ENCODE results near the gene SCAMP3. TPM values are rescaled to one million over a fixed set of nuclear protein-coding genes. Genes with fewer than 3 reads are reported as not detected.

SCAMP3 gene
- total RNA-seq, 3 donors from 2014 or later, result 64.9 to 72.0 (median 68.3) TPM

DNA sequence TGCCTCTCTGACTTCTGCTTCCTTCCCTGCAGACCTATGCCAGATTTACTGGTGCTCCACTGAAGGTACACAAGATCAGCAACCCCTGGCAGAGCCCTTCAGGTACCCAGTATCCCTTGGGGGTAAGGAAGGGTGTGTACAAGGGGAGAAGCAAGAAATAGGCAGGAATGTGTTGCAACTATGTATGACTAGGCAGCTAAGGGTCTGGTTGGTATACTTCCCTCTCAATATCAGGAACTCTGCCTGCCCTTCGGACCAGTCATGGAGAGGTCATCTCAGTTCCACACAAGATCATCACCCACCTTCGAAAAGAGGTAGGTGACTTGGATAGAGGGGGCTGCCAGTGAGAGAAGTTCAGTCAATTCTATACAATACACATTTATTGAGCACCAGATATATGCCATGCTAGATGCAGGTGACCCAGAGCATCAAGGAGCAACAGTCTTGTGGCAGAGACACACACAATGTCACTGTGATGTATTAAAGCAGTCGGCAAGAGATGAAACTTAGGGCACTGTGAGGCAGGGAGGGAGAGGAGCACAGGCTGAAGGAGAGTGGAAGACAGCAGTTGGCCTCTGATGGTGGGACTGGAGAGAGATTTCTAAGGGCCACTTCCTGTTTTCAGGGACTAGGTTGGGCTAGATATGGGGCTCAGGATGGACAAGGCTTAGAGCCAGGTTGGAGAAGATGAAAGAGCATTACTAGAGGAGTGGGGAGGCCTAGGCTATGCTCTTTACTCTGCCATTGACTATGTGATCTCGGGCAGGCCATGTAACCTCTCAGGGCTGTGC, 51.7 kb downstream of the SCAMP3 start:
- H3K27ac ChIP-seq, result no peak overlapping the region

DNA sequence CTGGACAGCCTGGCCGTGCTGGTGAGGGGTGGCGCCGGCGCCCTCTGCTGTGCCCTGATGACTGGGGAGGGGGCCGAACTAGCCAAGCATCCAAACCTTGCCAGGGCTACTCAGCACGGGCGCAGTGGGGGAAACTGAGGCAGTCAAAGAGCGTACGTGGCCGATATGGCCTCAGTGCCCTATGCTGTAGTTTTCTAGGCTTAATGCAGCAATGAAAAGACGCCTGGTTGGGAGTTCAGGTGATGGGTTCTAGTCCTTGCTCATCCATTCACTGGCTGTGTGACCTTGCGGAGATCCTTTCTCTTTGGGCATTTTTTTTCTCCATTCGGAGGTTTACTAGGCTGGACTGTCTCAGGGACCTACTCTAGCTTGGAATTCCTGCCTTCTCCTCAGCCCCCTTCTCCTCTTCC, 52.8 kb downstream of the SCAMP3 start:
- no peak for DNase-seq (ENCODE audit: low spot score in 2 of 2)
- Histone ChIP-seq H3K4me1 (peaks cover 8 to 20% of the 10 kb centered on the region in 2 donors), H3K36me3 (no peaks in the 10 kb centered on the region), H3K27me3 (no peaks in the 10 kb centered on the region), H3K27ac (peak overlapping the region; percentile 100), H3K9me3 (no peaks in the 10 kb centered on the region), H3K4me3 (peak overlapping the region; percentile 69 to 87 (median 78))
- TF ChIP-seq POLR2AphosphoS5 (IDR thresholded peaks at IDR 0.05), result no peak
- no peak for TF ChIP-seq POLR2A (IDR thresholded peaks at IDR 0.05)
- TF ChIP-seq, protein P1, sequence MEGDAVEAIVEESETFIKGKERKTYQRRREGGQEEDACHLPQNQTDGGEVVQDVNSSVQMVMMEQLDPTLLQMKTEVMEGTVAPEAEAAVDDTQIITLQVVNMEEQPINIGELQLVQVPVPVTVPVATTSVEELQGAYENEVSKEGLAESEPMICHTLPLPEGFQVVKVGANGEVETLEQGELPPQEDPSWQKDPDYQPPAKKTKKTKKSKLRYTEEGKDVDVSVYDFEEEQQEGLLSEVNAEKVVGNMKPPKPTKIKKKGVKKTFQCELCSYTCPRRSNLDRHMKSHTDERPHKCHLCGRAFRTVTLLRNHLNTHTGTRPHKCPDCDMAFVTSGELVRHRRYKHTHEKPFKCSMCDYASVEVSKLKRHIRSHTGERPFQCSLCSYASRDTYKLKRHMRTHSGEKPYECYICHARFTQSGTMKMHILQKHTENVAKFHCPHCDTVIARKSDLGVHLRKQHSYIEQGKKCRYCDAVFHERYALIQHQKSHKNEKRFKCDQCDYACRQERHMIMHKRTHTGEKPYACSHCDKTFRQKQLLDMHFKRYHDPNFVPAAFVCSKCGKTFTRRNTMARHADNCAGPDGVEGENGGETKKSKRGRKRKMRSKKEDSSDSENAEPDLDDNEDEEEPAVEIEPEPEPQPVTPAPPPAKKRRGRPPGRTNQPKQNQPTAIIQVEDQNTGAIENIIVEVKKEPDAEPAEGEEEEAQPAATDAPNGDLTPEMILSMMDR (IDR thresholded peaks at IDR 0.05), result no peak
- intact Hi-C loops (cut with DNase I; ENCODE audit: low total_unique reads), result no loop called here

More for the DNA sequence above, 51.7 kb downstream of the SCAMP3 start:
- no peaks in the 10 kb centered on the region for H3K9me3 ChIP-seq
- TF ChIP-seq POLR2A (IDR thresholded peaks at IDR 0.05) (no peak), POLR2AphosphoS5 (IDR thresholded peaks at IDR 0.05) (no peak)
- TF ChIP-seq, protein P1 (IDR thresholded peaks at IDR 0.05), result no peak
- DNase-seq (ENCODE audit: low spot score in 2 of 2), result no peak
- no peaks in the 10 kb centered on the region for H3K27me3 ChIP-seq
- no peaks in the 10 kb centered on the region for H3K36me3 ChIP-seq
- intact Hi-C loops (cut with DNase I; ENCODE audit: low total_unique reads), result no loop called here
- peaks cover 8 to 20% of the 10 kb centered on the region in 2 donors for H3K4me1 ChIP-seq
- H3K4me3 ChIP-seq, result no peak overlapping the region

DNA sequence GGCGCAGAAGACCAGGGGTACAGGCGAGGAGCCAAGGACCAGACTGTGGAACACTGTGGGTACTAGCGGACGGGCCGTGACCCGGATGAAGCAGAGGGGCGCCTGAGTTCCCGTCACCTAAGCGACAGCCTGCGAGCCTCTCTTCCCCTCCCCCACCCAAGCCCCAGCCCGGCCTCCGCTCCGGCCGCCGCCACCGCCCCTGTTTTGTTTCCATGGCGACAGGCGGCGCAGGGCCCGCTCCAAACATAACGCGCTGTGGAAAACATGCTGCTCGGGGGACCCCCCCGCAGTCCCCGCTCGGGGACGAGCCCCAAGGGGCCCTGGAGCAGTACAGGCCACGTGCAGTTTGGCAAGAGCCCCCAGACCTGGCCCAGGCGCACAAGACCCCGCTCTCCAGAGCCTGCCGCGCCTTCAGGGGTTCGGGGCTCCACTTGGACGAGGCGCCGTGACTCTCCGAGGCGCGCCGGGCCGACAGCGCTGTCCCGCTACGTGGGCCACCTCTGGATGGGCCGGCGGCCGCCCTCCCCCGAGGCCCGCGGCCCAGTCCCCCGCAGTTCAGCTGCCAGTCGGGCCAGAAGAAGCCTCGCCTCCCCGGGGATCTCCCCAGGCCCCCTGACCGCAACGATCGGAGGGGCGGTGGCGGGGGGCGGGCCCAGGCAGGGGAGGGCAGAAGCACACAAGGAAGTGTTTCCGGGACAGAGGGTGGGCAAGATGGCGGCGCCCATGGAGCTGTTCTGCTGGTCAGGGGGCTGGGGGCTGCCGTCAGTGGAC, 53.4 kb downstream of the SCAMP3 start, which contains the start of gene MTX1:
Gene MTX1, plus strand, starts transcription at position 155 of the 771 bp plus-strand sequence. Its CDS starts 110 bp downstream, at position 265.
- H3K36me3 ChIP-seq, result no peaks in the 10 kb centered on the region
- no peaks in the 10 kb centered on the region for H3K9me3 ChIP-seq
- H3K27me3 ChIP-seq, result no peaks in the 10 kb centered on the region
- peaks cover 8 to 20% of the 10 kb centered on the region in 2 donors for H3K4me1 ChIP-seq
- DNase-seq (ENCODE audit: low spot score in 2 of 2), result peak; percentile 87 to 90
- peak within 1 kb of the TSS; percentile 100 for H3K27ac ChIP-seq
- intact Hi-C loops (cut with DNase I; ENCODE audit: low total_unique reads), result no loop called here
- peak within 1 kb of the TSS; percentile 69 to 87 (median 78) for H3K4me3 ChIP-seq
- TF ChIP-seq, protein P1 (IDR thresholded peaks at IDR 0.05), result no peak
- TF ChIP-seq POLR2A (IDR thresholded peaks at IDR 0.05), result peak; percentile 8
- peak; percentile 69 to 79 (median 70) for TF ChIP-seq POLR2AphosphoS5 (IDR thresholded peaks at IDR 0.05)

DNA sequence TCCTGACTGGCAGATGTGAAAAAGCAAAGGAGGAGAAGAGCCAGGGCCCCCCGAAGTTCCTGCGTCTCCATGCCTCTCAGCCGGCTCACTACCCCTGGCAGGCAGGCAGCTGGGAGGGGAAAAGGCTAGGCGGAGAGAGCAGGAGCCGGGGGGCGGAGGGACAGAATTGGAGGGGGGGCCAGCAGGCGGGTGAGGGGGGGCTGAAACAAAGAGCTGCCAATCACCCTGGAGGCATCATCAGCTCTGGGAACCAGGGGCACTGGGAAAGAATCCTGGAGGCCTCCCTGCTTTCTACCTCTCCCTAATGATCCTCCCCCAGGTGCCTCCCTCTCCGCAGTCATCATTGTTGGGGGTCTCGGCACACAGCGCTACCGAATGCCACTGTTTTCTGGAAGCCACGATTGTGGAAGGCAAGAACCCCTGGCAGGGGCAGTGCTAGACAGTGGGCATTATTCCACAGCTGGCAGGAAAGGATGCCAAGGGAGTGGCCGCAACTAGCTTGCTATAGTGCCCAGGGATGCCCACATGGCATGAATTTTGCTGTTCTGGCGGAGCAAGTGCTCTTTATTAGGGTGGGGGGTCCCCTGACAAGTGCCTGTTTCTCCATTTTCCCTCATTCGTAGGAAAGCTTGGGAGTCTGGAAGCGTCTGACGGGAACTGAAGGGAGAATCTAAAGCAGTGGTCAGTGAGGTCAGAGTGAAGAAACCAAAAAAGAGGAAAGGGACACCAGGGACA, 54.2 kb downstream of the SCAMP3 start, which contains the start of gene THBS3:
Gene THBS3, minus strand, starts transcription at position 92 of the 735 bp plus-strand sequence. Its CDS starts 21 bp downstream, at position 71.
- intact Hi-C loops (cut with DNase I; ENCODE audit: low total_unique reads), result no loop called here
- Histone ChIP-seq H3K27ac (peak within 1 kb of the TSS; percentile 100), H3K4me3 (peak within 1 kb of the TSS; percentile 69 to 87 (median 78)), H3K36me3 (no peaks in the 10 kb centered on the region), H3K9me3 (no peaks in the 10 kb centered on the region), H3K27me3 (no peaks in the 10 kb centered on the region), H3K4me1 (peaks cover 8 to 20% of the 10 kb centered on the region in 2 donors)
- no peak for DNase-seq (ENCODE audit: low spot score in 2 of 2)
- TF ChIP-seq, protein P1 (IDR thresholded peaks at IDR 0.05), result no peak
- TF ChIP-seq POLR2A (IDR thresholded peaks at IDR 0.05), result no peak
- no peak for TF ChIP-seq POLR2AphosphoS5 (IDR thresholded peaks at IDR 0.05)
